Colonic mucosa (tissue), 4 donors: ENCODE measurements around the gene ECT2L. TPM values are rescaled to one million over a fixed set of nuclear protein-coding genes. Genes with fewer than 3 reads are reported as not detected.

Experiments used
- DNase-seq: peaks from one replicate; pipeline ENCODE4 v3.0.0-alpha.2; 2020
- H3K27ac ChIP-seq: fragments of 200-600 bp; one replicate; pipeline ENCODE4 v1.8.0; 2021
- H3K27me3 ChIP-seq: fragments of 200-600 bp; one replicate; pipeline ENCODE4 v1.8.0; 2021
- H3K36me3 ChIP-seq: fragments of 200-600 bp; one replicate; pipeline ENCODE4 v1.8.0; 2021
- H3K4me1 ChIP-seq: fragments of 200-600 bp; one replicate; pipeline ENCODE4 v1.8.0; 2021; ENCODE audit warnings: mild to moderate bottlenecking
- H3K4me3 ChIP-seq: fragments of 200-600 bp; one replicate; pipeline ENCODE4 v1.8.0; 2021
- H3K9ac ChIP-seq, 2 donors: one replicate each; pipeline ENCODE4 v1.7.0; 2013; ENCODE audit warnings: control low read depth in 2 of 2, low read depth in 2 of 2, low read length in 2 of 2
- H3K9me3 ChIP-seq: fragments of 200-600 bp; one replicate; pipeline ENCODE4 v1.8.0; 2021
- intact Hi-C: fragments of 100-400 bp; cut with DNase I; formaldehyde crosslinking; loops from one replicate; pipeline ENCODE4 v1.14.1; 2022
- total RNA-seq, 2 donors: library from RNA; stranded (reverse); fragmentation: NEBNext Ultra II Directional in 1 of 2; extraction: Animal tissue kit (Norgen Biotek cat#: 25700) in 1 of 2; gene quantifications; one replicate each; pipeline ENCODE4 v1.2.1, GENCODE V29; 2021
- TF ChIP-seq, protein P1 (sequence below): fragments of 200-600 bp; IDR thresholded peaks from one replicate; pipeline ENCODE4 v1.8.0; 2022; ENCODE audit warnings: antibody characterized with exemption, mild to moderate bottlenecking
- donor health status: healthy.
- donor health status: DM: no; HTN: no; CAD: no.
- donor health status: DM: no; HTN: no; CAD: no.

Gene ECT2L
- total RNA-seq, 2 donors from 2014 or later: not detected

DNA sequence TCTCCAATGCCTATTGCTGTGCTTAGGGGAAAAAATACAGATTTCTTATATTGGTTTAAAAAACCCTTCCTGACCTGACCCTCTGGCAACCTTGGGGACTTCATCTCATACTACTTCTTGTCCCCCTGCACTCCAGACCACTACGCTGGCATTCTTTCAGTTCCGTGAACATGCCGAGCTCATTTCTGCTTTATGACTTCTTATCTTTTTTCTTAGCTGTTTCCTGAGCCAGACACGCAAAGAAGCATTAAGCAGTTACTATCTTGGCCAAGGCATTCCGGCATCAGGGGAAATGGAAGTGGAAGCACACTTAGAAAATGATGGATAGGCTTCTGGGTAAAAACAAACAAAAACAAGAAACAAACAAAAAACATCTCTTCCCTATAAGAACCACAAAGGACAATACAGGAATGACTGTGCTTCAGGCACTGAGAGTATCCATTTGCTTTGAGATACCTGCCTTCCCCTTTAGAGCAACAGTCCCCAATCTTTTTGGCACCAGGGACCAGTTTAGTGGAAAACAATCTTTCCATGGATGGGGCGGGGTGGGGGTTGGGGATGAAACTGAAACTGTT lies 26.7 kb upstream of the ECT2L start:
- TF ChIP-seq, protein P1, sequence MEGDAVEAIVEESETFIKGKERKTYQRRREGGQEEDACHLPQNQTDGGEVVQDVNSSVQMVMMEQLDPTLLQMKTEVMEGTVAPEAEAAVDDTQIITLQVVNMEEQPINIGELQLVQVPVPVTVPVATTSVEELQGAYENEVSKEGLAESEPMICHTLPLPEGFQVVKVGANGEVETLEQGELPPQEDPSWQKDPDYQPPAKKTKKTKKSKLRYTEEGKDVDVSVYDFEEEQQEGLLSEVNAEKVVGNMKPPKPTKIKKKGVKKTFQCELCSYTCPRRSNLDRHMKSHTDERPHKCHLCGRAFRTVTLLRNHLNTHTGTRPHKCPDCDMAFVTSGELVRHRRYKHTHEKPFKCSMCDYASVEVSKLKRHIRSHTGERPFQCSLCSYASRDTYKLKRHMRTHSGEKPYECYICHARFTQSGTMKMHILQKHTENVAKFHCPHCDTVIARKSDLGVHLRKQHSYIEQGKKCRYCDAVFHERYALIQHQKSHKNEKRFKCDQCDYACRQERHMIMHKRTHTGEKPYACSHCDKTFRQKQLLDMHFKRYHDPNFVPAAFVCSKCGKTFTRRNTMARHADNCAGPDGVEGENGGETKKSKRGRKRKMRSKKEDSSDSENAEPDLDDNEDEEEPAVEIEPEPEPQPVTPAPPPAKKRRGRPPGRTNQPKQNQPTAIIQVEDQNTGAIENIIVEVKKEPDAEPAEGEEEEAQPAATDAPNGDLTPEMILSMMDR: no peak
- H3K27ac ChIP-seq: no peak overlapping the region
- H3K9me3 ChIP-seq: no peaks in the 10 kb centered on the region
- no peaks in the 10 kb centered on the region for H3K27me3 ChIP-seq
- H3K4me1 ChIP-seq: peaks cover 2% of the 10 kb centered on the region
- no peak for DNase-seq
- H3K4me3 ChIP-seq: no peak overlapping the region
- no peak overlapping the region for H3K9ac ChIP-seq
- H3K36me3 ChIP-seq: no peaks in the 10 kb centered on the region
- intact Hi-C loops: loop anchor here (5.0 to 10.0 kb wide), 3 partner anchors 77 to 654 kb away; no protein-coding TSS in a partner anchor

GRCh38 chr6:138772596-138773176 lies 23.2 kb upstream of the ECT2L start:
- intact Hi-C loops: loop anchor here (10.0 kb wide), 1 partner anchor 348 kb away; no protein-coding TSS in a partner anchor
- Histone ChIP-seq H3K36me3 (no peaks in the 10 kb centered on the region), H3K4me3 (peak overlapping the region; percentile 69), H3K9me3 (no peaks in the 10 kb centered on the region), H3K9ac (peak overlapping the region in 1 of 2 donors; percentile 94), H3K27ac (no peak overlapping the region), H3K4me1 (peaks cover 5% of the 10 kb centered on the region), H3K27me3 (no peaks in the 10 kb centered on the region)
- TF ChIP-seq, protein P1: no peak
- DNase-seq: no peak

- Histone ChIP-seq H3K9ac (peak within 1 kb of the TSS; percentile 63 to 94), H3K9me3 (no peaks in the 10 kb centered on the region), H3K36me3 (no peaks in the 10 kb centered on the region), H3K4me1 (peaks cover 5% of the 10 kb centered on the region), H3K27ac (peak within 1 kb of the TSS; percentile 93), H3K27me3 (no peaks in the 10 kb centered on the region), H3K4me3 (peak within 1 kb of the TSS; percentile 69)
- TF ChIP-seq, protein P1: no peak
- intact Hi-C loops: loop anchor here (10.0 kb wide), 1 partner anchor 349 kb away; no protein-coding TSS in a partner anchor
- peak; percentile 97 for DNase-seq
Observed at GRCh38 chr6:138773177-138774091, 22.5 kb upstream of the ECT2L start, which contains the start of gene CCDC28A. TSS of gene CCDC28A (plus strand) at chr6:138773769. CDS start at chr6:138776121, 2,352 bp downstream.

DNA sequence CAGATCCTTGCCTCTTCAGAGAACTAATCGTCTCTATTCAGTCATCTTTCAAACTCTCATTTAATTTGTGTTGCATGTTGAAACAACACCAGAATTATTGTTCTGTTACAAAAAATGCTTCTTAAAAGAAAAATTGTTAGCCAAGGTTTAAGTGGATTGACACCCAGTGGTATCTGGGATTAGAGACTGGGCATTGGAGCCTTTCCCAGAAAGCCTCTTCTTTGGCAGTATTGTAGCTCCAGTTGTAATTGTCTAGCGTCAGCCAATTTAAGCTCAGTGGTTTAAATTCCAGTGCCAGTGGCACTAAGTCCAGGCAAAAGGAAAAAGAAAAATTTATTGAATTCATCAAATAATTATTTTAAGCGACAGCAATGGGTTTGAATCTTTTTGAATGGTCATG lies 21.5 kb upstream of the ECT2L start:
- H3K9me3 ChIP-seq: no peaks in the 10 kb centered on the region
- no peak for DNase-seq
- intact Hi-C loops: loop anchor here (10.0 kb wide), 1 partner anchor 350 kb away; no protein-coding TSS in a partner anchor
- TF ChIP-seq, protein P1: no peak
- peak overlapping the region in 1 of 2 donors; percentile 94 for H3K9ac ChIP-seq
- H3K4me1 ChIP-seq: peaks cover 5% of the 10 kb centered on the region
- H3K27me3 ChIP-seq: no peaks in the 10 kb centered on the region
- H3K4me3 ChIP-seq: peak overlapping the region; percentile 69
- no peak overlapping the region for H3K27ac ChIP-seq
- H3K36me3 ChIP-seq: no peaks in the 10 kb centered on the region

DNA sequence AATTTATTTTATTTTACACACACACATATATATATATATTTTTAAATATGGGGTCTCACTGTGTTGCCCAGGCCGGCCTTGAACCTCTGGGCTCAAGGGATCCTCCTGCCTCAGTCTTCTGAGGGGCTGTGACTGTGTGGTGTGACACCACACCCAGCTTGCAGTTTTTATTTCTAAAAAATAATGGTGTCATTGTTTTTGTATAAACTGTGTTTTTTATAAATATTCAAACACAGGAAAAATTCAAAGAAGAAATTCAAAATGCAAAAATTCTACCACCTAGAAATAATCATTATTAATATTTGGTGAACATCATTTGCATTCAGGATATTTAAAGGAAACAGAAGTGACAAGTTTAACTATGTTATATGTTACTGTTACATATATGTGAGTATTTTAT lies 19.2 kb upstream of the ECT2L start:
- Histone ChIP-seq H3K27me3 (no peaks in the 10 kb centered on the region), H3K27ac (no peak overlapping the region), H3K4me3 (no peak overlapping the region), H3K9me3 (no peaks in the 10 kb centered on the region), H3K36me3 (no peaks in the 10 kb centered on the region), H3K4me1 (peaks cover 5% of the 10 kb centered on the region), H3K9ac (no peak overlapping the region)
- no peak for DNase-seq
- intact Hi-C loops: loop anchor here (10.0 kb wide), 1 partner anchor 352 kb away; no protein-coding TSS in a partner anchor
- TF ChIP-seq, protein P1: no peak
